Peyer's patch (tissue), 4 donors: Measurements from ENCODE around the gene ESPL1. TPM values are rescaled to one million over a fixed set of nuclear protein-coding genes. Genes with fewer than 3 reads are reported as not detected.

Experiments used
- DNase-seq, 3 donors: peaks; one replicate each; pipeline ENCODE4 v3.0.0-alpha.2; 2017 to 2019
- H3K27ac ChIP-seq, 4 donors: fragments of 200-600 bp; sonication (generic); one replicate each; pipeline ENCODE4 v1.5.1; 2016 to 2019
- H3K27me3 ChIP-seq, 2 donors: fragments of 200-600 bp; sonication (generic); one replicate each; pipeline ENCODE4 v1.5.1; 2019
- H3K36me3 ChIP-seq, 3 donors: fragments of 200-600 bp; sonication (generic); one replicate each; pipeline ENCODE4 v1.5.1; 2016 to 2019
- H3K4me1 ChIP-seq, 4 donors: fragments of 200-600 bp; sonication (generic); one replicate each; pipeline ENCODE4 v1.5.1; 2016 to 2019
- H3K4me3 ChIP-seq, 4 donors: fragments of 200-600 bp; sonication (generic); 1 replicate in 3 of 4; 2 replicates in 1 of 4; pipeline ENCODE4 v1.5.1; 2016 to 2019; ENCODE audit warnings: mild to moderate bottlenecking in 1 of 4
- H3K9me3 ChIP-seq, 4 donors: fragments of 200-600 bp; sonication (generic); one replicate each; pipeline ENCODE4 v1.5.1; 2016 to 2019; ENCODE audit warnings: mild to moderate bottlenecking in 1 of 4
- CTCF ChIP-seq, 6 experiments: fragments of 450-650 bp in 4 of 6; fragments of 200-600 bp in 2 of 6; sonication (generic) in 1 of 6; IDR thresholded peaks; one replicate each; pipeline ENCODE4 v1.5.1; 2017 to 2019; ENCODE audit warnings: antibody characterized with exemption in 6 of 6, mild to moderate bottlenecking in 3 of 6, moderate library complexity in 1 of 6
- POLR2A ChIP-seq, 2 donors: fragments of 450-650 bp; IDR thresholded peaks; one replicate each; pipeline ENCODE4 v1.5.1; 2017; ENCODE audit warnings: antibody characterized with exemption in 2 of 2, mild to moderate bottlenecking in 2 of 2, moderate library complexity in 2 of 2
- total RNA-seq, 4 donors: library from RNA; depleted of rRNA; stranded (reverse); fragments of >200 nt; gene quantifications; one replicate each; pipeline ENCODE4 v1.1.0, GENCODE V29; 2016

Gene ESPL1
- total RNA-seq: 100 to 1,000 TPM in 1 of 4 donors, 10 to 100 TPM in 3; 47.0 to 108 (median 87.0) TPM

DNA sequence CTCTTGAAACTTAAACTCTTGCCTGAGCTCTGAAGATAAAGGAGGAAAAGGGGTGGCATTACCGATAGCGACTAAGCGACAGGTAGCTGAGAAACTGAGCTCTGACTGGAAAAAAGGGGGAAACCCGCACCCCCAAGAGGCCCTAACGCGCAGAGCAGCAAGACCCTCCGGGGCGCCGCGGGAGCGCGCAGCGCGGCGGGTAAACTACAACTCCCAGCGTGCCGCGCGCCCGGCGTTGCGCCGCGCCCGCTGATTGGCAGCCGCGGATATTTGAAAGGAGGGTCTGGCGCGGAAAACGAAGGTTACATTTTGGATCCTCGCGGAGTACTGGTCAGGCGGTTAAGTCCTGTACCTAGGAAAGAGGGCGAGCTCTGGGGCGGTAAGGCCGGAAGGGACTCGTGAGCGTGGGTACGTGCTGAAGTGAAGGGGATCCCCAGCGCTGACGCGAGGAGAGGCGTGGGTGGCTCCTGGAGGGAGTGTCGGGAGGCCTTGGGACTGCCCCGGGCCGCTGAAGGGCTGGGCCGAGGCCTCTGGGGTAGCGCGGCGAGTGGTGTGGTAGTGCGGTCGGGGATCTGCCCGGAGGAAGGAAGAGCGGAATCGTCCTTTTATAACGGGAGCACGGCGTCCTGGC is at the start of gene ESPL1:
ESPL1 (plus strand) TSS at position 301 of the 631 bp plus-strand sequence. CDS start 468 bp downstream, outside the sequence.
- Histone ChIP-seq H3K27ac (peak within 1 kb of the TSS in 2 of 4 donors; percentile 25 to 63), H3K27me3 (no peaks in the 10 kb centered on the region), H3K4me3 (peak within 1 kb of the TSS; percentile 30 to 64 (median 57)), H3K36me3 (no peaks in the 10 kb centered on the region), H3K9me3 (no peaks in the 10 kb centered on the region), H3K4me1 (peaks cover 0 to 17% (median 7%) of the 10 kb centered on the region in 4 donors)
- DNase-seq: peak; percentile 79 to 91 (median 84)
- TF ChIP-seq POLR2A (IDR thresholded peaks at IDR 0.05): no peak
- peak; percentile 36 to 58 (median 44) for TF ChIP-seq CTCF (IDR thresholded peaks at IDR 0.05)

GRCh38 chr12:53218551-53219291 is 49.4 kb upstream of the ESPL1 start:
- Histone ChIP-seq H3K9me3 (no peaks in the 10 kb centered on the region), H3K4me3 (peak overlapping the region; percentile 47 to 77 (median 69)), H3K27ac (peak overlapping the region; percentile 96 to 99 (median 96)), H3K36me3 (peaks cover 0 to 2% (median 0%) of the 10 kb centered on the region in 3 donors), H3K4me1 (peaks cover 0 to 56% (median 16%) of the 10 kb centered on the region in 4 donors), H3K27me3 (no peaks in the 10 kb centered on the region)
- DNase-seq: peak in 1 of 3 donors; percentile 50
- TF ChIP-seq POLR2A (IDR thresholded peaks at IDR 0.05) (no peak), CTCF (IDR thresholded peaks at IDR 0.05) (no peak)

GRCh38 chr12:53219292-53219955 is 48.7 kb upstream of the ESPL1 start:
- Histone ChIP-seq H3K27ac (peak overlapping the region; percentile 96 to 99 (median 96)), H3K4me3 (peak overlapping the region; percentile 47 to 77 (median 69)), H3K27me3 (no peaks in the 10 kb centered on the region), H3K9me3 (no peaks in the 10 kb centered on the region), H3K4me1 (peaks cover 0 to 63% (median 17%) of the 10 kb centered on the region in 4 donors), H3K36me3 (no peaks in the 10 kb centered on the region)
- no peak for TF ChIP-seq CTCF (IDR thresholded peaks at IDR 0.05)
- DNase-seq: peak in 2 of 3 donors; percentile 54 to 64

GRCh38 chr12:53219956-53220693 is 48.0 kb upstream of the ESPL1 start:
- Histone ChIP-seq H3K4me1 (peaks cover 0 to 68% (median 17%) of the 10 kb centered on the region in 4 donors), H3K4me3 (peak overlapping the region; percentile 47 to 77 (median 69)), H3K27ac (peak overlapping the region; percentile 96 to 99 (median 96)), H3K9me3 (no peaks in the 10 kb centered on the region), H3K36me3 (no peaks in the 10 kb centered on the region), H3K27me3 (no peaks in the 10 kb centered on the region)
- TF ChIP-seq CTCF (IDR thresholded peaks at IDR 0.05) (no peak), POLR2A (IDR thresholded peaks at IDR 0.05) (no peak)
- peak; percentile 72 to 93 (median 93) for DNase-seq

DNA sequence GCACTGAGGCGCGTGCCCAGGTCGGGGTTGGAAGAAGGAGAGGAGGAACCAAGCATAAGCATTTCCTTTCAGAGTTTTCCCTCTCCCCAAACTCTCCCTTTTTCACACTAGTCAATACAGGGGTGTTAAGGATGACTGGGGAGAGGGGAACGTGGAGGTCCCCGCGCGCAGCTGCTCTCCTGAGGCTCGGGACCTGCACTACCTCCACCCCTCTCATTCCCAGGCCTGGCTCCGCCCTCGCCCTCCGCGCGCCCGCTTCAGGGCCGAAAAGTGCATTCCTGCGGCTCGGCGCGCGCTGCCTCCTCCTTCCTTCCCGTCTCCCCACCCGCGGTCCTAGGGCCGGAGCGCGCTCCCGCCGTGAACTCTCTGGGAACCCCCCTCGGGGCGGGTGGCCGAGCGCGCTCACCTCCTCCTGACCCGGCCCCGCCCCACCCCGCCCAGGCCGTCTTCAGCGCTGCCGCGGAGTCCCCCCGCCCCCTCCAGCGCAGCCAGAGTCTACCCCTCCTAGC is 47.4 kb upstream of the ESPL1 start:
- Histone ChIP-seq H3K27me3 (no peaks in the 10 kb centered on the region), H3K4me1 (peaks cover 0 to 68% (median 17%) of the 10 kb centered on the region in 4 donors), H3K4me3 (peak overlapping the region; percentile 47 to 77 (median 69)), H3K27ac (peak overlapping the region; percentile 96 to 99 (median 96)), H3K36me3 (no peaks in the 10 kb centered on the region), H3K9me3 (no peaks in the 10 kb centered on the region)
- no peak for TF ChIP-seq POLR2A (IDR thresholded peaks at IDR 0.05)
- peak; percentile 85 to 94 (median 90) for DNase-seq
